ENCODE data around the gene DDX10. TPM values are rescaled to one million over a fixed set of nuclear protein-coding genes. Genes with fewer than 3 reads are reported as not detected.

Gene DDX10
- total RNA-seq, 2 donors from 2014 or later = 18.5 to 33.1 TPM

DNA sequence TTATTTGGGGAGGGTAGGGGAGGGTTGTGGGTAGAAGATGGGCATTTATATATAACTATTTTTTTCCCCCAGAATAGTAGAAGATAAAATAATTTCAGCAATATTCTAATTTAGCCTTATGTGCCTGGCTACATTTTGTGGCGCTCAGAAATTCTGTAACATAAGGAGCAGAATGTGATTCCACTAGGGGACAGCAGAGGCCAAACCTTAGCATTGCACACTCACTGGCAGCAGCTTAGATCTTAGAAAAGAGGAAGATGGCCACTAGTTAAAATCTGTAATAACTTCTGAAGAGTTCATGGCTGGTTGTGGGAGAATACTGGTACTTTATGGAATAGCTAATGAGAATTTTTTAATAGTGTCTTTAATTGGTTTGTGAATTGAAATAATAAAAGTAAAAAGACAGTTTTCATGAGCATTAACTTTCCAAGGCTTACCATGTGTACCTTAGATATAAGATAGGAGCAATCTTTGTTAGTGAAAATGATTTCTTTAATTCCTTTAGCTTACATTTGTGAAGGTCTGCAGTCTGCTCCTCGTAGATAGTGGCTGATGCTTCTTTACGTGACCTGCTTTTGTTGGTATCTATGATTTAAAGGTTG, 33.1 kb downstream of the DDX10 start:
- TF ChIP-seq, protein P1, sequence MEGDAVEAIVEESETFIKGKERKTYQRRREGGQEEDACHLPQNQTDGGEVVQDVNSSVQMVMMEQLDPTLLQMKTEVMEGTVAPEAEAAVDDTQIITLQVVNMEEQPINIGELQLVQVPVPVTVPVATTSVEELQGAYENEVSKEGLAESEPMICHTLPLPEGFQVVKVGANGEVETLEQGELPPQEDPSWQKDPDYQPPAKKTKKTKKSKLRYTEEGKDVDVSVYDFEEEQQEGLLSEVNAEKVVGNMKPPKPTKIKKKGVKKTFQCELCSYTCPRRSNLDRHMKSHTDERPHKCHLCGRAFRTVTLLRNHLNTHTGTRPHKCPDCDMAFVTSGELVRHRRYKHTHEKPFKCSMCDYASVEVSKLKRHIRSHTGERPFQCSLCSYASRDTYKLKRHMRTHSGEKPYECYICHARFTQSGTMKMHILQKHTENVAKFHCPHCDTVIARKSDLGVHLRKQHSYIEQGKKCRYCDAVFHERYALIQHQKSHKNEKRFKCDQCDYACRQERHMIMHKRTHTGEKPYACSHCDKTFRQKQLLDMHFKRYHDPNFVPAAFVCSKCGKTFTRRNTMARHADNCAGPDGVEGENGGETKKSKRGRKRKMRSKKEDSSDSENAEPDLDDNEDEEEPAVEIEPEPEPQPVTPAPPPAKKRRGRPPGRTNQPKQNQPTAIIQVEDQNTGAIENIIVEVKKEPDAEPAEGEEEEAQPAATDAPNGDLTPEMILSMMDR (IDR thresholded peaks at IDR 0.05) = peak; percentile 37 to 84 (median 76)
- TF ChIP-seq POLR2A (IDR thresholded peaks at IDR 0.05) (no peak), POLR2AphosphoS5 (IDR thresholded peaks at IDR 0.05) (no peak)
- no peaks in the 10 kb centered on the region for H3K9me3 ChIP-seq
- H3K27me3 ChIP-seq (replicated peaks; ENCODE audit: insufficient read depth) = no peaks in the 10 kb centered on the region
- WGBS = 58% methylated on average over 3 of the region's 3 CpGs
- H3K36me3 ChIP-seq = no peaks in the 10 kb centered on the region
- no peak overlapping the region for H3K4me3 ChIP-seq
- peak; percentile 45 for DNase-seq (ENCODE audit: low spot score)
- H3K27ac ChIP-seq = no peak overlapping the region
- H3K4me1 ChIP-seq (replicated peaks) = peaks cover 7% of the 10 kb centered on the region
- intact Hi-C loops (cut with DNase I) = loop anchor here (5.0 kb wide), 1 partner anchor 1239 kb away; no protein-coding TSS in a partner anchor

DNA sequence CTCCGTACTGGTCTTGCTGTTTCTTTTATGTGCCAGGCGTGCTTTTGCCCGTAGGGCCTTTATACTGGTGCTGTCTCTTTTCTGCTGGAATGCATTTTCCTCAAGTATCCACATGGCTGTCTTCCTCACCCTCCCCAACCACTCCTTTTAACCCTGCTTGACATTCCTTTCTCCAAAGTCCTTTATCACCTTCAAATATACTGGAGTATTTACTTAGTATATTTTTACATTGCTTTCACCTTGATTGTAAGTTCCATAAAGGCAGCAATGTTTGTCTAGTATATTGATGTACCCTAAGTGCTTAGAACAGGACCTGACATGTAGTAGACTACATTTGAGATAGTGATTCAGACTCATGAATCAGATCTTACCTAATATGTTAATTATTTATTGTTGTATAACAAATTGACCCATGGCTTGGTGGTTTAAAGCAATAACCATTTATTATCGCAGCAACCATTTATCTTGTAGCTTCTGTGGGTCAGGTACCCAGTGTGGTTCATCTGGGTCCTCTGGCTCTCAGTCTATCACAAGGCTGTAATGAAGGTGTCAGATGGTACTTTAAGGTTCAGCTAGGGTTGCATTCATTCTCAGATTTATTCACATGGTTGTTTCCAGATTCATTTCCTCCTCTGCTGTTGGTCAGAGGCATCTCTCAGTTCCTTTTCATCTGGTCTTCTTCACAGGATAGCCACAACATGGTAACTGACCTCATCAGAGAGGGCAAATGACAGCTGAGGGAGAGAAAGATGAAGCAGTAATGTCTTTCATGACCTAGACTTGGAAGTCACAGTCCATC, 34.2 kb downstream of the DDX10 start:
- H3K36me3 ChIP-seq = no peaks in the 10 kb centered on the region
- H3K27ac ChIP-seq = no peak overlapping the region
- 50% methylated on average over 4 of the region's 4 CpGs for WGBS
- intact Hi-C loops (cut with DNase I) = loop anchor here (5.0 kb wide), 1 partner anchor 1238 kb away; no protein-coding TSS in a partner anchor
- no peaks in the 10 kb centered on the region for H3K9me3 ChIP-seq
- H3K4me1 ChIP-seq (replicated peaks) = peaks cover 7% of the 10 kb centered on the region
- DNase-seq (ENCODE audit: low spot score) = no peak
- TF ChIP-seq POLR2A (IDR thresholded peaks at IDR 0.05) = no peak
- TF ChIP-seq, protein P1 (IDR thresholded peaks at IDR 0.05) = no peak
- no peak for TF ChIP-seq POLR2AphosphoS5 (IDR thresholded peaks at IDR 0.05)
- no peak overlapping the region for H3K4me3 ChIP-seq
- no peaks in the 10 kb centered on the region for H3K27me3 ChIP-seq (replicated peaks; ENCODE audit: insufficient read depth)

DNA sequence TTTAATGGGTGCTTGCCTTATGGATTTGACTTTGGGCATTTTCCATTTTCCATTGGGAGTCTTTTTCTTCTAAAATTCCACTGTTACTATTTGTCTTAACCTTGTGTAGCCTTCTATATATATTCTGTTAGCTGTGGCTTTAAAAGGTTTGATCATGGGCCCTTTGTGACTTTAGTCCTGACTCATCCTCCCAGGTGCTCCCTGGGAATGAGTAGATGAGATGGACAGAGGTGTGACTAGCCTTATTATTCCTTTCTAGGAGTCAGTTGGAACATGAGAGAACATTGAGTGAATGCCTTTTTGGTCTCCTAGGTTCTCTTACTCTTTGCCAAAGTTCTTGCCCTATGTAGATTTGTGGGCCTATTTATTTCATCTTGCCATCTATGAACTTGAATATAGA, 39.0 kb downstream of the DDX10 start:
- DNase-seq (ENCODE audit: low spot score) = no peak
- Histone ChIP-seq H3K4me3 (no peak overlapping the region), H3K27me3 (replicated peaks; ENCODE audit: insufficient read depth) (no peaks in the 10 kb centered on the region), H3K36me3 (no peaks in the 10 kb centered on the region), H3K9me3 (no peaks in the 10 kb centered on the region), H3K27ac (no peak overlapping the region), H3K4me1 (replicated peaks) (no peaks in the 10 kb centered on the region)
- TF ChIP-seq POLR2AphosphoS5 (IDR thresholded peaks at IDR 0.05) (no peak), POLR2A (IDR thresholded peaks at IDR 0.05) (no peak)
- TF ChIP-seq, protein P1 (IDR thresholded peaks at IDR 0.05) = no peak
- intact Hi-C loops (cut with DNase I) = no loop called here

DNA sequence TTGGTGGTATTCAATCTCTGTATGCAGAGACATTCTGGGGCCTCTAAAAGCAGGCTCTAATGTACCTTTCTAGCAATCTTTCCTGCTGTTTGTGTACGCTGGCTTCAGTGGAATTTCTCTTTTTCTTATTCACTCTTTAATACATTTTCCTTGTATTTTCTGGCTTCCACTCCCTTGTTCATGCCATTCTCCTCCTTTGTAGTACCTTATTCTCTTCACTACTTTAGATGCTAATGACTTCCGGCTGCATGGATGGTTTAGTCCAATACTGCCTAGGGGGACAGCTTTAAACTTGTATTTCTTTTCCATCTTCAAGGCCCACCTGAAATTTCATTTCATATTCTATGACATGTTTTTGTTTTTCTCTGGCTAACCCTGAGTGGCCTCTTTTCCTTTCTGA, 40.2 kb downstream of the DDX10 start:
- Histone ChIP-seq H3K27ac (no peak overlapping the region), H3K9me3 (no peaks in the 10 kb centered on the region), H3K4me1 (replicated peaks) (no peaks in the 10 kb centered on the region), H3K4me3 (no peak overlapping the region), H3K27me3 (replicated peaks; ENCODE audit: insufficient read depth) (no peaks in the 10 kb centered on the region), H3K36me3 (no peaks in the 10 kb centered on the region)
- DNase-seq (ENCODE audit: low spot score) = no peak
- intact Hi-C loops (cut with DNase I) = no loop called here
- TF ChIP-seq, protein P1 (IDR thresholded peaks at IDR 0.05) = no peak
- TF ChIP-seq POLR2AphosphoS5 (IDR thresholded peaks at IDR 0.05) = no peak
- TF ChIP-seq POLR2A (IDR thresholded peaks at IDR 0.05) = no peak
- WGBS = 87% methylated on average over 2 of the region's 2 CpGs
